Inflammatory macrophage treated with lipopolysaccharide for 1 hour (primary cell): Measurements from ENCODE around the gene OR5J2.
"Not testable (repeated sequence)": the region's sequence is repeated elsewhere in the genome, so short reads cannot be mapped to it uniquely, and the experiment has no call there.

Experiments used
- DNase-seq, 2 donors: peaks; one replicate each; pipeline ENCODE4 v3.0.0-alpha.2; 2020 to 2022

The OR5J2 gene

GRCh38 chr11:56176318-56176717, at the start of gene OR5J2:
Gene OR5J2, plus strand, starts transcription at chr11:56176618. Its CDS starts 0 bp downstream, at chr11:56176618.
- DNase-seq = no peak

- no peak for DNase-seq
These were observed 36.2 kb upstream of the OR5J2 start, which contains the start of gene OR8J3 for GRCh38 chr11:56140151-56140661. Gene OR8J3, minus strand, starts transcription at chr11:56140201. Its CDS starts 2,483 bp downstream, at chr11:56137718.

- DNase-seq = not testable (repeated sequence)
These were observed 32.7 kb upstream of the OR5J2 start for GRCh38 chr11:56143681-56144080.

- DNase-seq = no peak
These were observed 25.0 kb upstream of the OR5J2 start for GRCh38 chr11:56151376-56151775.

- DNase-seq = no peak
These were observed 24.1 kb upstream of the OR5J2 start for GRCh38 chr11:56152333-56152732.

- DNase-seq = no peak
These were observed 16.2 kb upstream of the OR5J2 start, which contains the start of gene OR8K5 for GRCh38 chr11:56160217-56160616. Gene OR8K5, minus strand, starts transcription at chr11:56160317. Its CDS starts 0 bp downstream, at chr11:56160317.

GRCh38 chr11:56163804-56164203, 12.6 kb upstream of the OR5J2 start:
- no peak for DNase-seq

- DNase-seq = no peak
These were observed 4.1 kb upstream of the OR5J2 start for GRCh38 chr11:56172256-56172830.

GRCh38 chr11:56183459-56183858, 7.0 kb downstream of the OR5J2 start:
- DNase-seq = no peak

GRCh38 chr11:56188602-56189001, 12.2 kb downstream of the OR5J2 start:
- DNase-seq = no peak

GRCh38 chr11:56196705-56197104, 20.3 kb downstream of the OR5J2 start:
- DNase-seq = no peak

- DNase-seq = no peak
These were observed 20.9 kb downstream of the OR5J2 start for GRCh38 chr11:56197367-56197766.

GRCh38 chr11:56207790-56208189, 31.4 kb downstream of the OR5J2 start:
- no peak for DNase-seq

- no peak for DNase-seq
These were observed 38.1 kb downstream of the OR5J2 start for GRCh38 chr11:56214537-56214936.

GRCh38 chr11:56219735-56220134, 43.3 kb downstream of the OR5J2 start:
- DNase-seq = not testable (repeated sequence)
